ENCODE data around the gene CKM. TPM values are rescaled to one million over a fixed set of nuclear protein-coding genes. Genes with fewer than 3 reads are reported as not detected.

CKM gene
- total and polyA plus RNA-seq, 8 donors: 0.23 to 4.9 (median 1.2) TPM; not detected in 5

GRCh38 chr19:45364696-45365095 lies 42.0 kb upstream of the CKM start:
- Histone ChIP-seq H3K27ac (no peak overlapping the region), H3K9me3 (no peaks in the 10 kb centered on the region), H3K36me3 (no peaks in the 10 kb centered on the region), H3K27me3 (no peaks in the 10 kb centered on the region), H3K4me1 (no peaks in the 10 kb centered on the region), H3K4me3 (no peak overlapping the region)
- WGBS, 2 donors: 89 to 90% methylated on average over 12 of the region's 12 CpGs
- no peak for TF ChIP-seq CTCF (IDR thresholded peaks at IDR 0.05)
- ATAC-seq (no peak), DNase-seq (peak in 1 of 6 donors; percentile 67), FAIRE-seq (no peak)
- intact Hi-C loops (cut with DNase I): no loop called here

DNA sequence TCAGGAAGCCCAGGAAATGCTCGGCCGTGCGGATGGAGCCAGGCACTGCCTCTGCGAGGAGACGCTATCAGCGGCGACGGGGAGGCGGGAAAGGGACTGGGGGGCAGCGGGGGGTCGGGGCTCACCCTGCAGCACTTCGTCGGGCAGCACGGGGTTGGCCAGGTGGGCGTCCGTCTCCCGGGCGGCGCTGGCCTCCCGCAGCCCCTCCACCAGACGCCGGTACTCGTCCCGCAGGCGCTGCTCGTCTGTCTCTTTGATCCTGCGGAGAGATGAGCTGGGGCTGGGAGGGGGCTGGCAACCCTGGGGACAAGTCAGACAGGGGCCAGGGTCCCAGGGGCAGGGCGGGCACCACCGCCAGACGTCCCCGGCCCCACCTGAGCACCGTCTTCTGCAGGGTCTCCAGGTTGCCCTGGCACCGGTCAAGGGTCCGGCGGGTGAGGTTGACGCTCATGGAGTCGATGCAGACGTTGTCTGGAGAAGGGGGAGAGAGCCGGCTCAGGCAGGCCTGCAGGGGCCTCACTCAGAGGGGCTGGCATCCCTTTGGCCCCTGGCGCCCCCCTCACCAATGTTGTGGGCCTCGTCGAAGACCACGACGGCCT lies 41.3 kb upstream of the CKM start:
- no peaks in the 10 kb centered on the region for H3K4me1 ChIP-seq
- H3K4me3 ChIP-seq: no peak overlapping the region
- no peak overlapping the region for H3K27ac ChIP-seq
- no peaks in the 10 kb centered on the region for H3K27me3 ChIP-seq
- DNase-seq (peak in 1 of 6 donors; percentile 72), FAIRE-seq (no peak), ATAC-seq (no peak)
- no peaks in the 10 kb centered on the region for H3K36me3 ChIP-seq
- TF ChIP-seq CTCF (IDR thresholded peaks at IDR 0.05): no peak
- no peaks in the 10 kb centered on the region for H3K9me3 ChIP-seq
- 91 to 93% methylated on average over 33 to 44 of the region's 44 CpGs for WGBS, 2 donors
- intact Hi-C loops (cut with DNase I): no loop called here

- Histone ChIP-seq H3K36me3 (no peaks in the 10 kb centered on the region), H3K27ac (no peak overlapping the region), H3K4me1 (no peaks in the 10 kb centered on the region), H3K27me3 (no peaks in the 10 kb centered on the region), H3K4me3 (no peak overlapping the region), H3K9me3 (no peaks in the 10 kb centered on the region)
- intact Hi-C loops (cut with DNase I): no loop called here
- TF ChIP-seq CTCF (IDR thresholded peaks at IDR 0.05): no peak
- DNase-seq (no peak), ATAC-seq (peak in 1 of 4 donors; percentile 11), FAIRE-seq (no peak)
- 91 to 93% methylated on average over 16 of the region's 16 CpGs for WGBS, 2 donors
These were observed 39.6 kb upstream of the CKM start for GRCh38 chr19:45362291-45362690.

GRCh38 chr19:45361608-45362007 lies 38.9 kb upstream of the CKM start:
- no peak for FAIRE-seq
- DNase-seq: no peak
- ATAC-seq: no peak
- Histone ChIP-seq H3K27ac (no peak overlapping the region), H3K4me3 (no peak overlapping the region), H3K36me3 (no peaks in the 10 kb centered on the region), H3K27me3 (no peaks in the 10 kb centered on the region), H3K4me1 (no peaks in the 10 kb centered on the region), H3K9me3 (no peaks in the 10 kb centered on the region)
- TF ChIP-seq CTCF (IDR thresholded peaks at IDR 0.05): no peak
- WGBS, 2 donors: 93 to 95% methylated on average over 14 of the region's 14 CpGs
- intact Hi-C loops (cut with DNase I): no loop called here

GRCh38 chr19:45358213-45358792 lies 35.6 kb upstream of the CKM start:
- no peaks in the 10 kb centered on the region for H3K4me1 ChIP-seq
- no peaks in the 10 kb centered on the region for H3K36me3 ChIP-seq
- no peak for ATAC-seq
- H3K27ac ChIP-seq: no peak overlapping the region
- no peak for FAIRE-seq
- no peaks in the 10 kb centered on the region for H3K9me3 ChIP-seq
- no peaks in the 10 kb centered on the region for H3K27me3 ChIP-seq
- intact Hi-C loops (cut with DNase I): no loop called here
- DNase-seq: no peak
- TF ChIP-seq CTCF (IDR thresholded peaks at IDR 0.05): no peak
- no peak overlapping the region for H3K4me3 ChIP-seq
- 87 to 91% methylated on average over 12 of the region's 12 CpGs for WGBS, 2 donors

All from pancreas (tissue), 10 donors.